Measurements from ENCODE around the gene PRRT3. TPM values are rescaled to one million over a fixed set of nuclear protein-coding genes. Genes with fewer than 3 reads are reported as not detected.
A peak's percentile ranks its signal among the peaks of the same experiment; 100 is the strongest.
"Not testable (repeated sequence)": the region's sequence is repeated elsewhere in the genome, so short reads cannot be mapped to it uniquely, and the experiment has no call there.

The PRRT3 gene
- total RNA-seq, 2 experiments from 2014 or later, result 5.5 to 6.9 TPM

DNA sequence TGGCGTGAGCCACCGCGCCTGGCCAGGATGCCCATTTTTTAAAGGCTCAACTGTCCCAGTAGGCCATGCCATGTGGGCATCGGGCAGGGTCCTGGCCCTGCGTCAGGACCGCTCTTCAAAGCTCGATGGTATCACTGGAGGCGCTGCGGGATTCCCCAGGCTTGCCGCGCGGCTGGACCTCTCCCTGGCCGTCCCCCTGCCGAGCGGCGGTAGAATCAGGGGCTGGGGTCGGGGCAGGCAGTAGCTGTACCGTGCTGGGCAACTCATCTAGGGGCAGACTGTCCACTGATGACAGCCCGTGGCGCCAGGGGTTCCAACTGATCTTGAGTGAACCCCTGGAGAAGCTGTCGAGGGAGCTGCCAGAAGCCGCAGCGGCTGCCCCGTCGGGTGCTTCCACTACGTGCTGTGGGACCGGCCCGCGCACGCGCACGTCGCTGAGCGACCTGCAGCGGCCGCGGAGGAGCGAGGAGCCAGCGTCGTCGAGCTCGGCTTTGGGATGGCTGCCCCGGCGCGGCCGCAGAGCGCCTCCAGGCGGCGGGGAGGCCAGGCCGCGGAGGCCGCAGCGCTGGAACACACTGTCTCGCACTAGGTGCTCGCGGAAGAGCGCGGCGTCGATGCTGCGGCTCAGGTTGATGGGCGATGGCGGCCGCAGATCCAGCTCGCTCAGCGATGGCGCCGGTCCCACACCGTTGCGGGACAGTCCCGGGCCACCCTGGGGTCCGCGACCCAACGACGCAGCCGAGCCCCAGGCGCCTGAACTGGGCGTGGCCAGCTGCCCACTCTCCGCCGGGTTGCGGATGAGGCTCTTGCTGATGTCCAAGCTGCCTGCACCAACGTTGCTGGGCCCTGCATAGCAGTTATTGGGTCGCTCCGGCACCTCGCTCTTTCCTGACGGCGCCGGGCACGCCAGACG lies 5.8 kb downstream of the PRRT3 start:
- POLR2A ChIA-PET, result interaction anchor here (1.0 kb wide), 2 partner anchors 14 to 103 kb away, joined by 4 read pairs; partner anchors contain the start of gene RPUSD3
- ATAC-seq, result peak; percentile 90
- Mint-ChIP-seq H3K9me3 (ENCODE audit: insufficient read depth) (no peaks in the 10 kb centered on the region), H3K27me3 (ENCODE audit: low read depth) (no peaks in the 10 kb centered on the region), H3K4me3 (peak overlapping the region; percentile 76), H3K4me1 (ENCODE audit: low read depth) (peaks cover 12% of the 10 kb centered on the region), H3K36me3 (ENCODE audit: low read depth) (peaks cover 13% of the 10 kb centered on the region), H3K27ac (peak overlapping the region; percentile 78)
- CTCF ChIA-PET, result interaction anchor here (0.6 to 2.1 kb wide), 18 partner anchors 9 to 219 kb away, joined by 3 to 46 read pairs (median 4); partner anchors contain the start of genes ARPC4, CRELD1, FANCD2 and JAGN1
- peak; percentile 81 for DNase-seq

DNA sequence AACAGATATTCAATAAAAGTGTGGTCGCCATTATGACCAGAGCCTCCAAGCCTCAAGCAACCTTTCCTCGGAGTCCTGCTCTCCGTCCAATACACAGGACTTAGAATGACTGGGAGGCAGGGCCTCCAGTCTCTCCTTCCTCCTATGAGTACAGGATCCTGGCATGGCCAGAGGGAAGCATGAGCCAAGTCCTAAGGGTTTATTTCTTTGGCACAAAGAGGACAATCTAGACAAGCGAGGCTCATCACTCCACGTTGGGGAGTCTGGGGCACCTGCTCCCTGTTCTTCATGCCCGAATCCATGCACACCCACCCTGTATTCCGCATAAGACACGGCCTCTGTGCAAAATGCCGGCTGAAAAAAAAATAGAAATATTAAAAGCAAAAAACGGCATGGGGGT lies 6.8 kb downstream of the PRRT3 start:
- Mint-ChIP-seq H3K27me3 (ENCODE audit: low read depth) (no peaks in the 10 kb centered on the region), H3K36me3 (ENCODE audit: low read depth) (peaks cover 16% of the 10 kb centered on the region), H3K27ac (no peak overlapping the region), H3K4me3 (peak overlapping the region; percentile 38), H3K9me3 (ENCODE audit: insufficient read depth) (no peaks in the 10 kb centered on the region), H3K4me1 (ENCODE audit: low read depth) (peaks cover 3% of the 10 kb centered on the region)
- no peak for DNase-seq
- ATAC-seq, result no peak
- POLR2A ChIA-PET, result no interaction called here
- CTCF ChIA-PET, result interaction anchor here (1.3 to 2.1 kb wide), 2 partner anchors 13 to 218 kb away, joined by 3 to 46 read pairs; partner anchors contain the start of gene CRELD1

DNA sequence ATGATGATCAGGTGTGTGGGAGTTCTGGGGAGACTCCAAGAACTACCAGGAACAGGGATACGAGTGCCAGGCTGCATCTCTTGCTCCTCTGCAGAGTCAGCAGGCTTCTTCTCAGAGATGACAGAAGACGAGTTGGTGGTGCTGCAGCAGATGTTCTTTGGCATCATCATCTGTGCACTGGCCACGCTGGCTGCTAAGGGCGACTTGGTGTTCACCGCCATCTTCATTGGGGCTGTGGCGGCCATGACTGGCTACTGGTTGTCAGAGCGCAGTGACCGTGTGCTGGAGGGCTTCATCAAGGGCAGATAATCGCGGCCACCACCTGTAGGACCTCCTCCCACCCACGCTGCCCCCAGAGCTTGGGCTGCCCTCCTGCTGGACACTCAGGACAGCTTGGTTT lies 7.9 kb downstream of the PRRT3 start:
- H3K36me3 Mint-ChIP-seq (ENCODE audit: low read depth), result peaks cover 13% of the 10 kb centered on the region
- ATAC-seq, result no peak
- peaks cover 3% of the 10 kb centered on the region for H3K4me1 Mint-ChIP-seq (ENCODE audit: low read depth)
- ChIA-PET CTCF (interaction anchor here (1.1 to 1.3 kb wide), 2 partner anchors 9 to 41 kb away, joined by 3 read pairs; partner anchors contain the start of gene IL17RE), POLR2A (no interaction called here)
- DNase-seq, result no peak
- no peak overlapping the region for H3K27ac Mint-ChIP-seq
- no peaks in the 10 kb centered on the region for H3K9me3 Mint-ChIP-seq (ENCODE audit: insufficient read depth)
- H3K4me3 Mint-ChIP-seq, result no peak overlapping the region
- no peaks in the 10 kb centered on the region for H3K27me3 Mint-ChIP-seq (ENCODE audit: low read depth)

DNA sequence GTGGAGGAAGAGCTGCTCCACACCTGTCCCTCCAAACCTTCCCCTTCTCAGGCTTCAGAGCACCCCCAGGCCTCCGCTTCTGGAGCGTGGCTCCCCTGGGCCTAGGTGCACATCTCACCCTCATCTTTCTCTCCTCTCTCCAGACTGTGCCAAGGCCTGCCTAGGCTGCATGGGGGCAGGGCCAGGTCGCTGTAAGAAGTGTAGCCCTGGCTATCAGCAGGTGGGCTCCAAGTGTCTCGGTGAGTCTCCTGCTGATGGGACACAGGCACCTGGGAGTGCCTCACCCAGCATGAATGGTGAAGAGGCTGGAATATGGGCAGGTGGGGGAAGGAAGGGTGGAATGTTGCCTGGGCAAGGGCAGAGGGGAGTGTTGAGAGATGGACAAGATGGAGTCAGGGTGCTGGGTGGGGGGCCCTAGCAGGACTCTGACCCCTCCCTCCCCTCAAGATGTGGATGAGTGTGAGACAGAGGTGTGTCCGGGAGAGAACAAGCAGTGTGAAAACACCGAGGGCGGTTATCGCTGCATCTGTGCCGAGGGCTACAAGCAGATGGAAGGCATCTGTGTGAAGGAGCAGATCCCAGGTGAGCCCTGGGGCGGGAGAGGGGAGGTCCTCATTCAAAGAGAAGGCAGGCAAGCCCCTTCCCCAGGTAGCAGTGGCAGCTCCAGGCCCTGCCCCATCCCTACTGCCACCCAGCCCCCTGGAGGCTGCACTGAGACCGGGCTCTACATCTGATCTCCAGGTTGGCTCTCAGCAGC lies 9.1 kb downstream of the PRRT3 start:
- Mint-ChIP-seq H3K36me3 (ENCODE audit: low read depth) (peaks cover 15% of the 10 kb centered on the region), H3K9me3 (ENCODE audit: insufficient read depth) (no peaks in the 10 kb centered on the region), H3K4me3 (no peak overlapping the region), H3K27me3 (ENCODE audit: low read depth) (no peaks in the 10 kb centered on the region), H3K4me1 (ENCODE audit: low read depth) (peaks cover 3% of the 10 kb centered on the region), H3K27ac (no peak overlapping the region)
- ChIA-PET CTCF (interaction anchor here (2.1 kb wide), 1 partner anchor 10 kb away, joined by 15 read pairs; the partner anchor contains the start of gene CRELD1), POLR2A (interaction anchor here (0.6 to 1.4 kb wide), 2 partner anchors 53 to 556 kb away, joined by 3 read pairs; no protein-coding TSS in a partner anchor)
- ATAC-seq (no peak), DNase-seq (no peak)

DNA sequence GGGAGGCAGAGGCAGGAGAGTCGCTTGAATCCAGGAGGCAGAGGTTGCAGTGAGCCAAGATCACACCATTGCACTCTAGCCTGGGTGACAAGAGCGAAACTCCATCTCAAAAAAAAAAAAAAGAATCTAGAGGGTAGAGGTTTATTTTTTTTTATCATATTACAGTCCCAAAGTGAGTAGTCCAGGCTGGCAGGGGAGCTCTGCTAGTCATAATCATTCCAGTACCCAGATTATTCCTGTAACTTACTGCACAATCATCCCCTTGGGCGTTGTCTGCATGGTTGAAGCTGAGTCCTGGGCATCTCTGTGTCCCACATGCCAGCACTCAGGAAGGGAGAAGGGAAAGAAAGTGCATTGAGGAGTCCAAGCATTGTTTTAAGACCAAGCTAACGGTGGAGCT lies 10.0 kb downstream of the PRRT3 start:
- POLR2A ChIA-PET, result interaction anchor here (0.6 to 1.4 kb wide), 3 partner anchors 12 to 276 kb away, joined by 3 read pairs; no protein-coding TSS in a partner anchor
- CTCF ChIA-PET, result interaction anchor here (0.7 to 2.1 kb wide), 3 partner anchors 9 to 11 kb away, joined by 3 to 15 read pairs (median 3); partner anchors contain the start of genes CRELD1 and PRRT3
- DNase-seq (no peak), ATAC-seq (no peak)
- Mint-ChIP-seq H3K9me3 (ENCODE audit: insufficient read depth) (no peaks in the 10 kb centered on the region), H3K36me3 (ENCODE audit: low read depth) (peaks cover 14% of the 10 kb centered on the region), H3K4me3 (no peak overlapping the region), H3K27me3 (ENCODE audit: low read depth) (no peaks in the 10 kb centered on the region), H3K4me1 (ENCODE audit: low read depth) (peaks cover 3% of the 10 kb centered on the region), H3K27ac (no peak overlapping the region)

DNA sequence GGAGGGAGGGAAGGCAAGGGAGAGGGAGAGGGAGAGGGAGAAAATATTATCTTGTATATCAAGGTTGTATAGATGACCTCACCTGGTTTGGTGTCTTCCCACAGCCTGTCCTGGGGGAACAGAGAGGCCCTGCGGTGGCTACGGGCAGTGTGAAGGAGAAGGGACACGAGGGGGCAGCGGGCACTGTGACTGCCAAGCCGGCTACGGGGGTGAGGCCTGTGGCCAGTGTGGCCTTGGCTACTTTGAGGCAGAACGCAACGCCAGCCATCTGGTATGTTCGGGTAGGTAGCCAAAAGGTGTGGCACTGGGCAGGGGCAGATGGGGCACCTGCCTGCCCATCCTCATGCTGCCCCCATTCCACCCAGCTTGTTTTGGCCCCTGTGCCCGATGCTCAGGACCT lies 11.5 kb downstream of the PRRT3 start:
- H3K4me3 Mint-ChIP-seq, result no peak overlapping the region
- ATAC-seq (no peak), DNase-seq (no peak)
- ChIA-PET POLR2A (no interaction called here), CTCF (no interaction called here)
- H3K9me3 Mint-ChIP-seq (ENCODE audit: insufficient read depth), result no peaks in the 10 kb centered on the region
- peaks cover 17% of the 10 kb centered on the region for H3K36me3 Mint-ChIP-seq (ENCODE audit: low read depth)
- no peak overlapping the region for H3K27ac Mint-ChIP-seq
- peaks cover 2% of the 10 kb centered on the region for H3K4me1 Mint-ChIP-seq (ENCODE audit: low read depth)
- H3K27me3 Mint-ChIP-seq (ENCODE audit: low read depth), result no peaks in the 10 kb centered on the region

DNA sequence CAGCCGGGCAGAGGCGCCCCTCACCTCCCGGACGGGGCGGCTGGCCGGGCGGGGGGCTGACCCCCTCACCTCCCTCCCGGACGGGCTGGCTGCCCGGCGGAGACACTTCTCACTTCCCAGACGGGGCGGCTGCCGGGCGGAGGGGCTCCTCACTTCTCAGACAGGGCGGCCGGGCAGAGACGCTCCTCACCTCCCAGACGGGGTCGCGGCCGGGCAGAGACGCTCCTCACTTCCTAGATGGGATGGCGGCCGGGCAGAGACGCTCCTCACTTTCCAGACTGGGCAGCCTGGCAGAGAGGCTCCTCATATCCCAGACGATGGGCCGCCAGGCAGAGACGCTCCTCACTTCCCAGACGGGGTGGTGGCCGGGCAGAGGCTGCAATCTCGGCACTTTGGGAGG lies 12.3 kb downstream of the PRRT3 start:
- H3K36me3 Mint-ChIP-seq (ENCODE audit: low read depth), result peaks cover 25% of the 10 kb centered on the region
- ATAC-seq, H3K27ac Mint-ChIP-seq: not testable (repeated sequence)

DNA sequence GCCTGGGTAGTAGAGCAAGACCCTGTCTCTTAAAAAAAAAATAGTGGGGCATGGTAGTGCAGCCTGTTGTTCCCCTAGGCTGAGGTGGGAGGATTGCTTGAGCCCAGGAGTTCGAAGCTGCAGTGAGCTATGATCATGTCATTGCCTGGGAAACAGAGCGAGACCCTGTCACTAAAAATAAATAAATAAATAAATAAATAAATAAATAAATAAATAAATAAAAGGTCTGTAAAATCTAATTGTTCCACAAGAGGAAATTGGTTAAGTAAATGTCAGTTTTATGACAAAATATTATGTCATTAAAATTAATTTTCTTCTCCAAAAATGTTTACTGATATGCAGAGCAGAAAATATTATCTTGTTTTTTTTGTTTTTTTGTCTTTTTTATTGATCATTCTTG lies 13.2 kb downstream of the PRRT3 start:
- ChIA-PET POLR2A (interaction anchor here (0.8 kb wide), 1 partner anchor 46 kb away, joined by 4 read pairs; no protein-coding TSS in a partner anchor), CTCF (no interaction called here)
- peaks cover 20% of the 10 kb centered on the region for H3K4me1 Mint-ChIP-seq (ENCODE audit: low read depth)
- DNase-seq (no peak), ATAC-seq (no peak)
- H3K27me3 Mint-ChIP-seq (ENCODE audit: low read depth), result no peaks in the 10 kb centered on the region
- H3K36me3 Mint-ChIP-seq (ENCODE audit: low read depth), result peaks cover 25% of the 10 kb centered on the region
- H3K27ac Mint-ChIP-seq, result no peak overlapping the region
- H3K9me3 Mint-ChIP-seq (ENCODE audit: insufficient read depth), result no peaks in the 10 kb centered on the region
- no peak overlapping the region for H3K4me3 Mint-ChIP-seq

More for the DNA sequence above, 12.3 kb downstream of the PRRT3 start:
- H3K4me1 Mint-ChIP-seq (ENCODE audit: low read depth), result peaks cover 11% of the 10 kb centered on the region
- POLR2A ChIA-PET; H3K4me3 Mint-ChIP-seq; DNase-seq; H3K27me3 Mint-ChIP-seq (ENCODE audit: low read depth); CTCF ChIA-PET; H3K9me3 Mint-ChIP-seq (ENCODE audit: insufficient read depth): not testable (repeated sequence)

DNA sequence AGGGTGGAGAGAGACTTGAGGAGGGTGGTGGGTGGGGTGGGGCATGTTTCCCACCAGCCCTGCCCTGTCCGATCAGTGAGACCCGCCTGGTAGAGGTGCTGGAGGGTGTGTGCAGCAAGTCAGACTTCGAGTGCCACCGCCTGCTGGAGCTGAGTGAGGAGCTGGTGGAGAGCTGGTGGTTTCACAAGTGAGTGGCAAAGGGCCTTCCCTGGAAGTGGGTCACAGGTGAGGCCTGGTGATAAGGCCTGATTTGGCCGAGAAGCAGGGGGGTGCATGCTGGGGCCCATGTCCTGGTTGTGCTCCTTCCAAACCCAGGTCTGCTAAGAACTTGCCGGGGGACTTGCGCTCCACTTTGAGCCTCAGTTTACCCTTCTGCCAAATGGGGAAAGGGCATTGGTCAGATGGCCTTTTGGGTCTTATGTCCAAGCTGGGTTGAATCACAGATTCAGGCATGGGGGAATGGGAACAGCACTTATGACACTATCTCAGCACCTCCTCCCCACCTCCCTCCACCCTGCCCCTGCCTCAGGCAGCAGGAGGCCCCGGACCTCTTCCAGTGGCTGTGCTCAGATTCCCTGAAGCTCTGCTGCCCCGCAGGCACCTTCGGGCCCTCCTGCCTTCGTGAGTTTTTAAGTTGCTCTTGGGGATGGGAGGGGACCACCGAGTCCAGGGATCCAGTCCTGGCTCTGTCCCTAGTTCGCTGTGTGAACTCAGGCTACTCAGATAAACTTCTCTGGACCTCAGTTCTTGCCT lies 14.5 kb downstream of the PRRT3 start:
- ATAC-seq (no peak), DNase-seq (no peak)
- H3K36me3 Mint-ChIP-seq (ENCODE audit: low read depth), result peaks cover 22% of the 10 kb centered on the region
- H3K27me3 Mint-ChIP-seq (ENCODE audit: low read depth), result no peaks in the 10 kb centered on the region
- ChIA-PET POLR2A (no interaction called here), CTCF (no interaction called here)
- H3K4me1 Mint-ChIP-seq (ENCODE audit: low read depth), result peaks cover 22% of the 10 kb centered on the region
- H3K4me3 Mint-ChIP-seq, result no peak overlapping the region
- no peak overlapping the region for H3K27ac Mint-ChIP-seq
- H3K9me3 Mint-ChIP-seq (ENCODE audit: insufficient read depth), result no peaks in the 10 kb centered on the region

DNA sequence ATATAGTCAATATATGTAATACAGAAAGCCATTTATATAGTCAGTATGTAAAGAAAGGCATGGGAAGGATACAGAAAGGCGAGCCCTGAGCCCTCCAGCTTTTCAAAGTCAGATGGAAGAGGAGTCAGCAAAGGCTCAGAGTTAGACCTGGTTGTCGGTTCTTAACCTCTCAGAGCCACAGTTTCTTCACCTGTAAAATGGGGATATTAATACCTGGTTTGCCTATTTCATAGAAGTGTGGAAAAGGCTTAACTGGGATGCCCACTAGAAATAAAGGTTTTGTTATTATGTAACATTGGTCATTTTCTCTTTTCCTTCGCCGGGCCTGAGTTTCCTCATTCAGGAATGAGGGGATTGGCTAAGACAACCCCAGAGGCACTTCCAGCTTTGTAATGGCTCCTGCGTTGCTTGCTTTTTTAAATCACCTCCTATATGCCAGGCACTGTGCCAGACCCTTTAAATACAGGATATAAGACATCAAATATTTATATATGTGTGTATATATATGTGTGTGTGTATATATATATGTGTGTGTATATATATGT lies 16.2 kb downstream of the PRRT3 start:
- ATAC-seq (no peak), DNase-seq (no peak)
- Mint-ChIP-seq H3K27me3 (ENCODE audit: low read depth) (no peaks in the 10 kb centered on the region), H3K36me3 (ENCODE audit: low read depth) (peaks cover 18% of the 10 kb centered on the region), H3K27ac (no peak overlapping the region), H3K4me3 (no peak overlapping the region), H3K9me3 (ENCODE audit: insufficient read depth) (no peaks in the 10 kb centered on the region), H3K4me1 (ENCODE audit: low read depth) (peaks cover 31% of the 10 kb centered on the region)
- CTCF ChIA-PET, result interaction anchor here (2.3 to 4.5 kb wide), 2 partner anchors 10 to 14 kb away, joined by 9 to 40 read pairs; partner anchors contain the start of gene PRRT3
- POLR2A ChIA-PET, result interaction anchor here (0.6 kb wide), 1 partner anchor 48 kb away, joined by 6 read pairs; no protein-coding TSS in a partner anchor

DNA sequence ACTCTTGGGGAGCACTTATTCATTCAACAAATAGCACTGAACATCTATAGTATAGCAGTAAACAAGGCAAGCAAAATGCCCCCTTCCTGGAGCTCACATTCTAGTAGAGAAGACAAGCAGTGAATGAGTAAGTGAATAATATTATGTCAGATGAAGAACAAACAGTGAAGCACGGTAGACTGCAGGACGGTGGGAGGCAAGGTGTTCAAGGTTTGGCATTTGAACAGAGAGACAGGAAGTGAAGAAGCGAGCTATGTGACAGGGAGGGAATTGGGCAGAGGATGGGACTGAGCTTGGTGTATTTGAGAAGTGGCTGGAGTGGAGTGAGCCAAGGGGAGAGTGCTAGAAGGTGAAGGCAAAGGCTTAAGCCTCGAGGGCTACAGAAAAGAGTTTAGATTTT lies 17.2 kb downstream of the PRRT3 start:
- peaks cover 18% of the 10 kb centered on the region for H3K36me3 Mint-ChIP-seq (ENCODE audit: low read depth)
- peaks cover 32% of the 10 kb centered on the region for H3K4me1 Mint-ChIP-seq (ENCODE audit: low read depth)
- peak overlapping the region; percentile 98 for H3K4me3 Mint-ChIP-seq
- H3K9me3 Mint-ChIP-seq (ENCODE audit: insufficient read depth), result no peaks in the 10 kb centered on the region
- POLR2A ChIA-PET, result interaction anchor here (1.0 kb wide), 1 partner anchor 385 kb away, joined by 3 read pairs; the partner anchor contains the start of gene SEC13
- ATAC-seq (no peak), DNase-seq (no peak)
- no peaks in the 10 kb centered on the region for H3K27me3 Mint-ChIP-seq (ENCODE audit: low read depth)
- CTCF ChIA-PET, result interaction anchor here (0.8 to 4.5 kb wide), 7 partner anchors 10 to 387 kb away, joined by 3 to 40 read pairs (median 3); partner anchors contain the start of genes FANCD2 and PRRT3
- H3K27ac Mint-ChIP-seq, result peak overlapping the region; percentile 97

Measured in activated CD8-positive, alpha-beta T cell treated with anti-CD3 and anti-CD28 coated beads, Interleukin-2, amount 10 ng/mL, durations not matched to agents 7 days and 5 days (primary cell).